Testis (tissue), 2 donors: ENCODE results near the gene SLC25A39.

Source experiments
- CTCF ChIP-seq, 3 experiments: fragments of 450-650 bp in 2 of 3; fragments of 200-600 bp in 1 of 3; sonication (generic) in 1 of 3; IDR thresholded peaks; one replicate each; pipeline ENCODE4 v1.5.1; 2016 to 2019; ENCODE audit warnings: antibody characterized with exemption in 3 of 3, mild to moderate bottlenecking in 2 of 3, moderate library complexity in 1 of 3
- POLR2A ChIP-seq: fragments of 450-650 bp; IDR thresholded peaks from one replicate; pipeline ENCODE4 v1.6.1; 2017; ENCODE audit warnings: antibody characterized with exemption, mild to moderate bottlenecking, moderate library complexity

DNA sequence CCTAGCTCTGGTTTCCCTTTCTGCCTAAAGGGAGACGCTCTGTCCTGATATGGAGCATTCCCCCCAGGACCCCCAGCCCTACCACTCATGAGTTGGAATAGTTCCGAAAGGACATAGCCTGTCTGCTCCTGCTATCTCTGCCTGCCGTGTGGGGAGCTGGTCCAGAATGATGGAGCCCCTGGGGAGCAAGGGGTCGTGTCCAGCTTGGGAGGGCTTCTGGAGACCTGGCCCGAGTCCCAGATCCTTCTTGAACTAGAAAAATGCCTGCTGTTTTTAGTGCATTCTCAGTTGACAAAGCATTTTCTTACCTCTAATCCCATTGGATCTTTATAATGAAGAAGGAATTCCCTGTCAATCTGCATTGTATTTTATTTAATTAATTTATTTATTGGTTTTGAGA, 11.3 kb upstream of the SLC25A39 start:
- TF ChIP-seq POLR2A (no peak), CTCF (IDR thresholded peaks at IDR 0.05) (no peak)
